Tibial artery (tissue), 4 donors: ENCODE measurements around the gene SLC15A1.

Experiments used
- DNase-seq, 2 donors: peaks; one replicate each; pipeline ENCODE4 v3.0.0-alpha.2; 2019
- H3K27ac ChIP-seq, 2 donors: fragments of 200-600 bp; sonication (generic) in 1 of 2; 1 replicate in 1 of 2; 2 replicates in 1 of 2; pipeline ENCODE4 v1.5.1; 2018 to 2019; ENCODE audit warnings: mild to moderate bottlenecking in 1 of 2
- H3K27me3 ChIP-seq, 2 donors: fragments of 200-600 bp; sonication (generic) in 1 of 2; one replicate each; pipeline versions ENCODE4 v1.5.1 to v1.6.0; 2016 to 2019
- H3K36me3 ChIP-seq, 3 donors: fragments of 200-600 bp; sonication (generic) in 2 of 3; one replicate each; pipeline ENCODE4 v1.5.1; 2016 to 2019; ENCODE audit warnings: mild to moderate bottlenecking in 2 of 3
- H3K4me1 ChIP-seq, 4 donors: fragments of 200-600 bp; sonication (generic) in 2 of 4; 1 replicate in 3 of 4; 2 replicates in 1 of 4; pipeline ENCODE4 v1.5.1; 2016 to 2019
- H3K4me3 ChIP-seq, 2 donors: fragments of 200-600 bp; sonication (generic) in 1 of 2; 1 replicate in 1 of 2; 2 replicates in 1 of 2; pipeline ENCODE4 v1.5.1; 2018 to 2019; ENCODE audit warnings: mild to moderate bottlenecking in 2 of 2
- H3K9me3 ChIP-seq, 3 donors: fragments of 200-600 bp; sonication (generic) in 1 of 3; one replicate each; pipeline ENCODE4 v1.5.1; 2016 to 2019
- intact Hi-C: fragments of 100-400 bp; cut with DNase I; formaldehyde crosslinking; loops from one replicate; pipeline ENCODE4 v1.15.0; 2023; ENCODE audit warnings: low total_unique reads
- TF ChIP-seq, protein P1 (sequence below), 2 experiments: fragments of 200-600 bp in 1 of 2; fragments of 450-650 bp in 1 of 2; IDR thresholded peaks; one replicate each; pipeline ENCODE4 v1.5.1; 2017 to 2019; ENCODE audit warnings: antibody characterized with exemption in 2 of 2, mild to moderate bottlenecking in 1 of 2, moderate library complexity in 1 of 2

Gene SLC15A1

GRCh38 chr13:98668155-98668554 lies 84.3 kb downstream of the SLC15A1 start:
- no peak overlapping the region for H3K4me3 ChIP-seq
- no peaks in the 10 kb centered on the region for H3K36me3 ChIP-seq
- H3K27me3 ChIP-seq: no peaks in the 10 kb centered on the region
- H3K4me1 ChIP-seq: peaks cover 0 to 2% (median 0%) of the 10 kb centered on the region in 4 donors
- TF ChIP-seq, protein P1, sequence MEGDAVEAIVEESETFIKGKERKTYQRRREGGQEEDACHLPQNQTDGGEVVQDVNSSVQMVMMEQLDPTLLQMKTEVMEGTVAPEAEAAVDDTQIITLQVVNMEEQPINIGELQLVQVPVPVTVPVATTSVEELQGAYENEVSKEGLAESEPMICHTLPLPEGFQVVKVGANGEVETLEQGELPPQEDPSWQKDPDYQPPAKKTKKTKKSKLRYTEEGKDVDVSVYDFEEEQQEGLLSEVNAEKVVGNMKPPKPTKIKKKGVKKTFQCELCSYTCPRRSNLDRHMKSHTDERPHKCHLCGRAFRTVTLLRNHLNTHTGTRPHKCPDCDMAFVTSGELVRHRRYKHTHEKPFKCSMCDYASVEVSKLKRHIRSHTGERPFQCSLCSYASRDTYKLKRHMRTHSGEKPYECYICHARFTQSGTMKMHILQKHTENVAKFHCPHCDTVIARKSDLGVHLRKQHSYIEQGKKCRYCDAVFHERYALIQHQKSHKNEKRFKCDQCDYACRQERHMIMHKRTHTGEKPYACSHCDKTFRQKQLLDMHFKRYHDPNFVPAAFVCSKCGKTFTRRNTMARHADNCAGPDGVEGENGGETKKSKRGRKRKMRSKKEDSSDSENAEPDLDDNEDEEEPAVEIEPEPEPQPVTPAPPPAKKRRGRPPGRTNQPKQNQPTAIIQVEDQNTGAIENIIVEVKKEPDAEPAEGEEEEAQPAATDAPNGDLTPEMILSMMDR (IDR thresholded peaks at IDR 0.05): no peak
- H3K9me3 ChIP-seq: no peaks in the 10 kb centered on the region
- DNase-seq: no peak
- intact Hi-C loops: no loop called here
- no peak overlapping the region for H3K27ac ChIP-seq

DNA sequence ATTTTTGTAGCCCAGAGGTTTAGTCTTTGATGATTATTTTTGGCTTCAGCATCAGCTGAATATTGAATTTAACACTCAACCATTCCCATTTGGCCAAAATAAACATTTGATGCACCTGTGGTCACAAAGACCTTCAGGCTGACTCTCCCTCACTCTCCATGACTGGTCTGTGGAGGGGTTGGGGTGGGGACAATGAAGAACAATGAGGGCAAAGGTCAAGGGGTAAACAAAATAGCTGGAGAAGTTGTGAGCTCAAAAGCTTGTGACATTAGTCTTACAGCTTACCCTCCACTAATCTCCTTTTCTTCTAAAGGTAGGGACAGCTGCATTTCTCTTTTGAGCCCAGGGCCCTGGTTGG lies 86.9 kb downstream of the SLC15A1 start:
- no peaks in the 10 kb centered on the region for H3K4me1 ChIP-seq
- TF ChIP-seq, protein P1 (IDR thresholded peaks at IDR 0.05): no peak
- H3K4me3 ChIP-seq: no peak overlapping the region
- no peak for DNase-seq
- no peaks in the 10 kb centered on the region for H3K36me3 ChIP-seq
- intact Hi-C loops: no loop called here
- no peaks in the 10 kb centered on the region for H3K9me3 ChIP-seq
- no peaks in the 10 kb centered on the region for H3K27me3 ChIP-seq
- no peak overlapping the region for H3K27ac ChIP-seq

DNA sequence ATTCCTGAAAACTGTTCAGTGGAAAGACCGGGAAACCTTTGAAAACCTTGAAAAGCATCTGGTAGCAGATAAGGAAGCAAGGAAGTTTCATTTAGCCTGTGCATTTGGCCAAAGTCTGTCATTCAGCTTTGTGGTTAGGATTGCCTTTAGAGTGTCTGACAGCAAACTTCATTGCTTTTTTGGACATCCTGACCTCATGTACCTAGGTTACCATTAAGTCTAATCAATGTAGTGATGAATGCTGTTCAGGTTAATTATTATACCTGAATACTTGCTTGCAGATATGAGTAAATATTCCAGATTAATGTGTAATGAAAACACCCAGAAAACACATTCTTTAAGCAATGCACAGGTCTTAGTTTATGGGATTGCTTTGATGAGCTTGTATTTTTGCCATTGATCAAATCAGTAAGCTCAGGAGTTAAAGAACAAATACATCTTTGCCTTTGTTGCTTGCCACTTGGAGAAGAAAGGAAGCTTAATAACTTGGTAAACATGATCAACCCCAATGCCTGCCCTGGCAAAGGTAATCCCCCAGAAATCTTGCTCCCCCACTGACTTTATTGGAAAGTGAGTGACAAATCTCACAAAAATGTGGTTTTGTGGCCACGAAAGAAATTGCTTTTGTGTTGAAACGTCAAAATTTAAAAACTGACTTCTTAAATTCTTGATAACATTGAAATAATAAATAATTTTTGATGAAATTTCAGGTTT lies 87.4 kb downstream of the SLC15A1 start:
- Histone ChIP-seq H3K27ac (no peak overlapping the region), H3K9me3 (no peaks in the 10 kb centered on the region), H3K4me1 (no peaks in the 10 kb centered on the region), H3K36me3 (no peaks in the 10 kb centered on the region), H3K4me3 (no peak overlapping the region), H3K27me3 (no peaks in the 10 kb centered on the region)
- TF ChIP-seq, protein P1 (IDR thresholded peaks at IDR 0.05): no peak
- intact Hi-C loops: no loop called here
- no peak for DNase-seq

- Histone ChIP-seq H3K4me3 (no peak overlapping the region), H3K27ac (no peak overlapping the region), H3K9me3 (no peaks in the 10 kb centered on the region), H3K4me1 (no peaks in the 10 kb centered on the region), H3K36me3 (no peaks in the 10 kb centered on the region), H3K27me3 (no peaks in the 10 kb centered on the region)
- TF ChIP-seq, protein P1 (IDR thresholded peaks at IDR 0.05): no peak
- intact Hi-C loops: no loop called here
- DNase-seq: no peak
Measured at GRCh38 chr13:98664510-98664909, 88.0 kb downstream of the SLC15A1 start.

DNA sequence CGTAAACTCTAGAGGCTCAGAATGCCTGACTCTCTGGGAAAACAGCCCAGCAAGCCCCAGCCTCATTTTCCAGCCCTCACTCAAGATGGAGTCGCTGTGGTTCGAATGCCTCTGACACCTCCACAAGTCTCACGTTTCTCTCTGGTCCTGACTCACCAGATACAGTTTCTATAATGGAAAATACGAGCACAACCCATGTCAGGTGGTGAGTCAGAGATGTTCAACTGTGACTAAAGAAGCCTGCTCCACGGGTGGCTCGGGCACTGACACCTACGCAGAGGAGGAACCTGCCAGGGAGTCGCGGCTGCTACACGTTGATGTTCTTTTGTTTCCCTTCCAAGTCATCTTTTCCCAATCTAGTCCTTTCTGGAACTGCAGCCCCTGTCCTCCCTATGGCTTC lies 88.4 kb downstream of the SLC15A1 start:
- intact Hi-C loops: no loop called here
- Histone ChIP-seq H3K36me3 (no peaks in the 10 kb centered on the region), H3K27ac (no peak overlapping the region), H3K9me3 (no peaks in the 10 kb centered on the region), H3K4me1 (no peaks in the 10 kb centered on the region), H3K4me3 (no peak overlapping the region), H3K27me3 (no peaks in the 10 kb centered on the region)
- TF ChIP-seq, protein P1 (IDR thresholded peaks at IDR 0.05): no peak
- DNase-seq: no peak
